NB4 (cell line): Measurements from ENCODE around the gene AKAP10.

Source experiments
- CTCF ChIP-seq: IDR thresholded peaks from one replicate; pipeline ENCODE4 v1.5.1; 2012; ENCODE audit warnings: low read depth, low read length
- MAX ChIP-seq: IDR thresholded peaks from 2 replicates; pipeline ENCODE4 v1.6.1; 2011; ENCODE audit warnings: low read depth, low read length
- MYC ChIP-seq: IDR thresholded peaks from 2 replicates; pipeline ENCODE4 v1.6.1; 2011; ENCODE audit warnings: low read depth, low read length
- POLR2A ChIP-seq: IDR thresholded peaks from 2 replicates; pipeline ENCODE4 v1.6.1; 2011; ENCODE audit warnings: mild to moderate bottlenecking; ENCODE audit not compliant: insufficient read length; ENCODE audit errors: extremely low read depth

GRCh38 chr17:19991252-19991885 is 13.7 kb upstream of the AKAP10 start:
- TF ChIP-seq CTCF = no peak
- no peak for TF ChIP-seq POLR2A
- TF ChIP-seq MAX = no peak
- no peak for TF ChIP-seq MYC
